ENCODE measurements around the gene CAMK1D.
"Not testable (repeated sequence)": the region's sequence is repeated elsewhere in the genome, so short reads cannot be mapped to it uniquely, and the experiment has no call there.

CAMK1D gene

DNA sequence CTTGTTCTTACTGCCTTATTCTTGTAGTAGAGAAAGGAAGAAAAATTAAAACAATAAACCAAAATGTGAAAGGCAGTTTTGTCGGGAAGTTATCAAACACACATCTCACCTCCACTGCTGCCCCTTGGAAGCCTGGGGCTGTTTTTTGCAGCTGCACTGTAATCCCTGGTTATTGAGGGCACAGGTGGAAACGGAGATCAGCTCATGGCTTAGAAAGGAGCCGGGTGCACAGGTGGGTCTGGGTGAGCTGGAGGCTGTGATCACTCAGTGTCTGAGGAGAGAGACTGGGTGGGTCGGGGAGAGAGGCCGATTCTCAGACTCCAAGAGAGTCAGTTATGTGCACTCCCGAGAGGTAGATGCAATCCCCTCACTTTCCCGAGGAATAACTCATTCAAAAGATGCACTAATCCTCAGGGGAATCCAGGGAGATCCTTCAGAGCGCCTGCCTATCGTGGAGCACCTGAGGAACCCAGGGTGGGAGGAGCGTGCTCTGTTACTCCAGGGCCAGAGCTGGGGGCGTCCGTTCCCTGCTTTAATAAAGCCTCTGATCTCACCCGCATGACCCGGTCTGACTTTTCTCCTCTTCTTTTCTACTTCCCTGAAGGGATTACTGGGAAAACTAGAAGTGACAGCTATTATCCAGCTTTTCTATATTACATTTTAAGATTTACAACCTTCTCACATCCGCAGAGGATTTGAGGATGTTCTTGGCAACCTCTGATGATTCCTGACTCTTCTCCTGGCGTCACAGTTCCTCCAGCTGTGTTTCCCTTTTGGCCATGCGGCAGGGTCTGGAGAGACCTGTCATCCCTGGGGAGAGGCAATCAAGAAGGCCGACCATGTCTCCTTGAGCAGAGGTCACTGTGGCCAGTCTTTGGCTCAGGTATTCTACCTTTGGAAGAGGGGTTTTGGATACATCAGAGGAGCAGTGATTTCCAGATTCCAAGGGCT is 82.1 kb downstream of the CAMK1D start:
- DNase-seq (ENCODE audit: extremely low read depth, low read depth), result no peak
- TF ChIP-seq, protein P1, sequence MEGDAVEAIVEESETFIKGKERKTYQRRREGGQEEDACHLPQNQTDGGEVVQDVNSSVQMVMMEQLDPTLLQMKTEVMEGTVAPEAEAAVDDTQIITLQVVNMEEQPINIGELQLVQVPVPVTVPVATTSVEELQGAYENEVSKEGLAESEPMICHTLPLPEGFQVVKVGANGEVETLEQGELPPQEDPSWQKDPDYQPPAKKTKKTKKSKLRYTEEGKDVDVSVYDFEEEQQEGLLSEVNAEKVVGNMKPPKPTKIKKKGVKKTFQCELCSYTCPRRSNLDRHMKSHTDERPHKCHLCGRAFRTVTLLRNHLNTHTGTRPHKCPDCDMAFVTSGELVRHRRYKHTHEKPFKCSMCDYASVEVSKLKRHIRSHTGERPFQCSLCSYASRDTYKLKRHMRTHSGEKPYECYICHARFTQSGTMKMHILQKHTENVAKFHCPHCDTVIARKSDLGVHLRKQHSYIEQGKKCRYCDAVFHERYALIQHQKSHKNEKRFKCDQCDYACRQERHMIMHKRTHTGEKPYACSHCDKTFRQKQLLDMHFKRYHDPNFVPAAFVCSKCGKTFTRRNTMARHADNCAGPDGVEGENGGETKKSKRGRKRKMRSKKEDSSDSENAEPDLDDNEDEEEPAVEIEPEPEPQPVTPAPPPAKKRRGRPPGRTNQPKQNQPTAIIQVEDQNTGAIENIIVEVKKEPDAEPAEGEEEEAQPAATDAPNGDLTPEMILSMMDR (IDR thresholded peaks at IDR 0.05; ENCODE audit: low read depth, low read length), result no peak

DNA sequence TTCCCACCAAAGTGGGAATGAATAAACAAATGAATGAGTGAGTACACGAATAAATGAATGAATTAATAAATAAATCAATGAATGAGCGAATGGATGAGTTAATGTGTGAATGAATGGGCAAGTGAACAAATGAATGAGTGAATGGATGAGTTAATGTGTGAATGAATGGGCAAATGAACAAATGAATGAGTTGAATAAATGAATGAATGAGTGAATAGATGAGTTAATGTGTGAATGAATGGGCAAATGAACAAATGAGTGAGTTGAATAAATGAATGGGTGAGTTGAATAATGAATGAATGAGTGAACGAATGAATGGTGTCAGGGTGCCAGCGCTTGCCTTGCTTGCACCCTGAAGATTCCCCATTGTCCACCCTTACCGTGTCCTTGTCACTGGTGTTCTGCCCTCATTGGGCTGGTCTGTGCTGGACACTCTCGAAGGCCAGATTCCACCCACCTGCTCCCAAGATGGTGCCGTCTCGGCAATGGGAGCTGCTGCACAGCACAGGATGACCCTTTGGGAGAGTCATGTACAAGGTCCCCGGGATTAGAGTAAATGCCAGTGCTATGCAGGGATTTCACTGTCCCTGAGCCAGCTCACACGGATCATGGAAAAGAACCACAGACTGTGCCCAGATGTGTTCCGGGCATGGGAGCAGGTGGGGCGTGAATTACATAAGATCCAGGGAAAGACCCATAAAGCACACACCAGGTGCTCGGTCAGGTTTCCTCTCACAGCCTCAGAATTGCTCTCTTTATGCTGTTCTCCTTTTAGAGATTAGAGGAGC is 83.2 kb downstream of the CAMK1D start:
- TF ChIP-seq, protein P1 (IDR thresholded peaks at IDR 0.05; ENCODE audit: low read depth, low read length), result no peak
- no peak for DNase-seq (ENCODE audit: extremely low read depth, low read depth)

DNA sequence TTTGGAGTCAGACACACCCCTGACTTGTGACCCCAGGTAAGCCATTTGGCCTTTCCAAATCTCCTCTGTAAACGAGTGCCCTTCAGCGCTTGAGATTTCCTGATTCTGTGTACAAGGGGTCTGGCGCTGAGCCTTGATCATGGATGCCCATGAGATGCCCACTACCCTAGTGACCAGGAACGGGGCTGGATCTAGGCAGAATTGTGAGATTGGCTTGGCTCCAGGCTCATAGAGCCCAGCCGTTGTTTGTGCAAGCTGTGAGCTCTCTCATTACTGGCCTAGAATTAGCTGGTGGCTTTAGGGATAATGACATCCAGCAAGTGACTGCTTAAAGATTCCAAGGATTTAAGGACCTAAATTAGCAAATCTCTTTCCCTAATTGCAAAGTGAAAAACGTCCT is 84.9 kb downstream of the CAMK1D start:
- no peak for DNase-seq (ENCODE audit: extremely low read depth, low read depth)
- TF ChIP-seq, protein P1 (IDR thresholded peaks at IDR 0.05; ENCODE audit: low read depth, low read length), result no peak

DNA sequence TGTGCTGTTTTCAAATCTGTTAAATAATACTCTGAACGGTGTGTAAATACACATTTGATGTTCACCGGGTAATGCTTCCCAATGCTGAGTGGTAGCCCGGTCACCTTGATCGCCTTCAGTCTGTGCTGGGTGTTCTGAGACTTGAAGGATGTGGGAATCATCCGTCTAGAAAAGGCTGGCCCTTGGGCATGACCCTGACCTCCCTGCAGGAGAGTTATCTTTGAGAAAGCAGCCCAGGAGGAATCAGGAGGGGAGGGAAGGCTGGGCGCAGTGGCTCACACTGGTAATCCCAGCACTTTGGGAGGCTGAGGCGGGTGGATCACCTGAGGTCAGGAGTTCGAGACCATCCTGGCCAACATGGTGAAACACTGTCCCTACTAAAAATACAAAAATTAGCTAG is 85.3 kb downstream of the CAMK1D start:
- not testable (repeated sequence) for DNase-seq (ENCODE audit: extremely low read depth, low read depth)

DNA sequence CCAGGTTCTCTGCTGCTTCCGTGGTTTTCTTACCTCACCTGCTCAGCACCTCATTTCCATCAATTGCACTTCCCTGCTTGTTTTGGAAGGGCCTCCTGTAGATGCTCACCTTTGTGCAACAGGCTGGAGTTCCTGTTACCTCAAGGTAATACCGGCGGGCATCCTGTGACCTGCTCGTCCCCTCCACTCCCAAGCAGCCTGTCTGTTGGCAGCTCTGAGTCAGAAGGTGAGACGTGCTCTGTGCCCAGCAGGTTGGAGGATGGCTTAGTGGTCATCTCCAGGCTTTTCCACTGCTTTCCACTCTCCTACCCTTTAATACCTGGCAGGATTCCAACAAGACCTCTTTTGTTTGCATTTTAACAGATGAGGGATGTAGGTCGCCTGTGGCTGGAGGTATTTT is 86.0 kb downstream of the CAMK1D start:
- TF ChIP-seq, protein P1 (IDR thresholded peaks at IDR 0.05; ENCODE audit: low read depth, low read length), result no peak
- no peak for DNase-seq (ENCODE audit: extremely low read depth, low read depth)

DNA sequence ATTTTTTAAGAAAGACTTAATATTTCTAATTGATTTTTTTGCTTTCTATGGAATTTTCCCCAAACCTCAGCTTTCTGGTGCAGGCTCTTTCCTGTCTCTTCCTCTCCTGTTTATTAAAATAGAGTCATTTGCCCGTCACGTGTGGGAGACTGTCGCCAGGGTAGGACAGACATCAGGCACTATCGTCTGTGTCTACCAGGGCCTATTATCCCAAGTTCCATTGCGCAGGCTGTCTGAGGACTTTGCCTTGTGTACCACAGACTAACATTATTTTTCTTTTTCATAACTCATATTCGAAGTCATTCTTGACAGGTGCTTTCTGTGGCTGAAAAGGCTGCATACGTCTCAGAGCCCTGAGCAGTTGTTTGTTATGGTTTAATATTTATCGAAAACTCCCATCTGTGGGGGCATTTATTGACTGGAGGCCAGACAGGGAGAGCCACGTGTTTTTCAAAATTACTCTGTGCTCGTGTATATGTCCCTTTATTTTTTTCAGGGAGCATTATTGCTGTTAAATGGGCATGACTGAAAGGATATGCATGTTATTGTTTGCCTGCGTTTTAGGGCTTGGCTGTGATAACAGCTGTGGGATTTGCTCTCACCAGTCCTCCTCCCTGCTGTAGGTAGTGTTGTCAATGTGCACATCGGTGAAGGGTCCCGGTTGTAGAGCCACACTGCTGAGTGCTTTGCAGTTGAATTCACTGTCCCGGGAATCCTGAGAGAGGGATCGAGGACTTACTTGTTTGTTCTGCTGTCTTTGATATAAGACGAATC is 89.8 kb downstream of the CAMK1D start:
- DNase-seq (ENCODE audit: extremely low read depth, low read depth), result no peak
- TF ChIP-seq, protein P1 (IDR thresholded peaks at IDR 0.05; ENCODE audit: low read depth, low read length), result no peak

DNA sequence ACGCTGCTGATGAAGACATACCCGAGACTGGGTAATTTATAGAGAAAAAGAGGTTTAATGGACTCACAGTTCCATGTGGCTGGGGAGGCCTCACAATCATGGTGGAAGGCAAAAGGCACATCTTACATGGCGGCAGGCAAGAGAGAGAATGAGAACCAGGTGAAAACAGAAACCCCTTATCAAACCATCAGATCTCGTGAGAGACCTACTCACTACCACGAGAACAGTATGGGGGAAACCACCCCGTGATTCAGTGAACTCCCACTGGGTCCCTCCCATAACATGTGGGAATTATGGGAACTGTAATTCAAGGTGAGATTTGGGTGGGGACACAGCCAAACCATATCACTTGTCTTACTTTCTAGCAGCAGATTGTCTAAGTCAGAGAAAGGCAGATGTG is 90.4 kb downstream of the CAMK1D start:
- not testable (repeated sequence) for DNase-seq (ENCODE audit: extremely low read depth, low read depth)

DNA sequence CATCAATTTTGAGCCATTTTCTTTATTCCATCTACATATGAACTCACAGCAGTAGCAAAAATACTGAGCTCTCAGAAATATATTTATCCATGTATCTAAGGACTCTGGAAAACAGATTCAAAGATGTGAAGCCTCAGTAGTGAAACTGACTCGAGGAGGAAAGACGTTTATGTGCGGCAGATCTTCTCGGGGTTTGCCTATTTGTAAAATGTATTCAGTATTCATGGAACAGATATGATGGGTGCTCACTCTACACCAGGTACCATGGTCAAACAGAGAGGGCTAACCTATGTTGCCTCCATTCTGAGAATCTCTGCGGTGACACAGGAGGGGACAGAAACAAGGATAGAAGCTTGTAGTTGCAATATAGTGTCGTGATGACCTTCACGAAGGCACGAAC is 93.7 kb downstream of the CAMK1D start:
- TF ChIP-seq, protein P1 (IDR thresholded peaks at IDR 0.05; ENCODE audit: low read depth, low read length), result no peak
- DNase-seq (ENCODE audit: extremely low read depth, low read depth), result no peak

All from AG09319 (cell line).